CD4-positive, alpha-beta T cell (primary cell): Measurements from ENCODE around the gene MAP4K3. TPM values are rescaled to one million over a fixed set of nuclear protein-coding genes. Genes with fewer than 3 reads are reported as not detected.

Experiments
- ATAC-seq: fragments of 200-7000 bp; cut with Tn5 transposase; one replicate; pipeline ENCODE4 v1.10.0; 2022; ENCODE audit warnings: mild to moderate bottlenecking; ENCODE audit not compliant: poor library complexity
- CTCF ChIA-PET: fragments of 350-600 bp; sonication (Branson Sonifier 250); formaldehyde crosslinking; loops from one replicate; lab custom pipeline; 2021; ENCODE audit warnings: antibody characterized with exemption, inconsistent platforms; lab: Charles Lee
- POLR2A ChIA-PET: fragments of 350-600 bp; sonication (Branson Sonifier 250); formaldehyde crosslinking; loops from one replicate; lab custom pipeline; 2021; ENCODE audit warnings: antibody characterized with exemption, inconsistent platforms; lab: Charles Lee
- DNase-seq, 14 experiments: peaks; one replicate each; pipeline ENCODE4 v3.0.0-alpha.2; 2013 to 2020; ENCODE audit warnings: mixed read lengths in 2 of 14
- H3K27ac ChIP-seq, 2 donors: one replicate each; pipeline versions ENCODE4 v1.5.1 to v1.7.0; 2013; ENCODE audit warnings: low read length in 2 of 2, low read depth in 1 of 2, mild to moderate bottlenecking in 1 of 2
- H3K27me3 ChIP-seq, 2 experiments: 1 replicate in 1 of 2; 2 replicates in 1 of 2; pipeline versions ENCODE4 v1.6.1 to v1.7.0; 2013; ENCODE audit warnings: low read length in 2 of 2, control low read depth in 1 of 2, mild to moderate bottlenecking in 1 of 2, moderate library complexity in 1 of 2; ENCODE audit not compliant: insufficient read depth in 2 of 2, control insufficient read depth in 1 of 2
- H3K36me3 ChIP-seq: one replicate; pipeline ENCODE4 v1.6.1; 2013; ENCODE audit warnings: low read length, control low read depth; ENCODE audit not compliant: insufficient read depth
- H3K4me1 ChIP-seq: one replicate; pipeline ENCODE4 v1.6.1; 2013; ENCODE audit warnings: low read length, control low read depth; ENCODE audit not compliant: insufficient read depth
- H3K4me3 ChIP-seq: one replicate; pipeline ENCODE4 v1.5.1; 2013; ENCODE audit warnings: mild to moderate bottlenecking, low read length, moderate library complexity
- H3K9me3 ChIP-seq, 2 experiments: 1 replicate in 1 of 2; 2 replicates in 1 of 2; pipeline versions ENCODE4 v1.6.1 to v1.7.0; 2013; ENCODE audit warnings: low read length in 2 of 2, mild to moderate bottlenecking in 2 of 2, control low read depth in 1 of 2, moderate library complexity in 1 of 2; ENCODE audit not compliant: control insufficient read depth in 1 of 2, insufficient read depth in 1 of 2
- H3K27ac Mint-ChIP-seq: one replicate; pipeline ENCODE4 v1.8.0; 2020; ENCODE audit warnings: mixed read lengths
- H3K27me3 Mint-ChIP-seq: one replicate; pipeline ENCODE4 v1.8.0; 2021; ENCODE audit warnings: mixed read lengths
- H3K36me3 Mint-ChIP-seq: one replicate; pipeline ENCODE4 v1.8.0; 2021; ENCODE audit warnings: low read depth, mixed read lengths
- H3K4me1 Mint-ChIP-seq: one replicate; pipeline ENCODE4 v1.8.0; 2021; ENCODE audit warnings: low read depth, mixed read lengths
- H3K4me3 Mint-ChIP-seq: one replicate; pipeline ENCODE4 v1.8.0; 2020; ENCODE audit warnings: mild to moderate bottlenecking, mixed read lengths
- H3K9me3 Mint-ChIP-seq: one replicate; pipeline ENCODE4 v1.8.0; 2020; ENCODE audit warnings: mixed read lengths
- CTCF ChIP-seq: fragments of 200-600 bp; IDR thresholded peaks from one replicate; pipeline ENCODE4 v1.8.0; 2022; ENCODE audit warnings: antibody characterized with exemption, mild to moderate bottlenecking
- intact Hi-C, 2 experiments: fragments of 100-400 bp; cut with DNase I in 1 of 2; cut with micrococcal nuclease in 1 of 2; formaldehyde crosslinking; loops; one replicate each; pipeline versions ENCODE4 v1.15.1 to v1.9.0; 2023 to 2025; cut with DNase I, micrococcal nuclease
- total RNA-seq, 174 experiments: library from RNA in 2 of 174; stranded (reverse) in 2 of 174; gene quantifications; one replicate each; pipeline ENCODE4 v1.2.3 and lab custom pipeline; 2021 to 2026

MAP4K3 gene
- total RNA-seq, 2 experiments from 2014 or later = 18.4 to 22.5 TPM

GRCh38 chr2:39335930-39336329, 101.2 kb downstream of the MAP4K3 start:
- no peak for DNase-seq
- Mint-ChIP-seq H3K27me3 (no peaks in the 10 kb centered on the region), H3K36me3 (peaks cover 27% of the 10 kb centered on the region), H3K9me3 (no peaks in the 10 kb centered on the region), H3K27ac (no peak overlapping the region), H3K4me1 (no peaks in the 10 kb centered on the region), H3K4me3 (no peak overlapping the region)
- Histone ChIP-seq H3K36me3 (no peaks in the 10 kb centered on the region), H3K4me3 (no peak overlapping the region), H3K27me3 (no peaks in the 10 kb centered on the region), H3K27ac (no peak overlapping the region), H3K4me1 (no peaks in the 10 kb centered on the region), H3K9me3 (no peaks in the 10 kb centered on the region)
- no peak for ATAC-seq
- CTCF ChIA-PET = no interaction called here
- TF ChIP-seq CTCF = no peak
- POLR2A ChIA-PET = no interaction called here
- intact Hi-C loops = no loop called here

GRCh38 chr2:39334978-39335377, 102.1 kb downstream of the MAP4K3 start:
- Mint-ChIP-seq H3K4me3 (no peak overlapping the region), H3K27me3 (no peaks in the 10 kb centered on the region), H3K4me1 (no peaks in the 10 kb centered on the region), H3K27ac (no peak overlapping the region), H3K9me3 (no peaks in the 10 kb centered on the region), H3K36me3 (peaks cover 28% of the 10 kb centered on the region)
- H3K4me3 ChIP-seq = no peak overlapping the region
- no peaks in the 10 kb centered on the region for H3K27me3 ChIP-seq
- H3K36me3 ChIP-seq = no peaks in the 10 kb centered on the region
- H3K9me3 ChIP-seq = no peaks in the 10 kb centered on the region
- ATAC-seq = no peak
- ChIA-PET POLR2A (no interaction called here), CTCF (interaction anchor here (0.6 kb wide), 1 partner anchor 182 kb away, joined by 3 read pairs; no protein-coding TSS in a partner anchor)
- no peak overlapping the region for H3K27ac ChIP-seq
- no peaks in the 10 kb centered on the region for H3K4me1 ChIP-seq
- TF ChIP-seq CTCF = no peak
- intact Hi-C loops = no loop called here
- no peak for DNase-seq

- Histone ChIP-seq H3K27me3 (no peaks in the 10 kb centered on the region), H3K9me3 (no peaks in the 10 kb centered on the region), H3K4me1 (no peaks in the 10 kb centered on the region), H3K4me3 (no peak overlapping the region), H3K36me3 (no peaks in the 10 kb centered on the region), H3K27ac (no peak overlapping the region)
- TF ChIP-seq CTCF = no peak
- no peaks in the 10 kb centered on the region for H3K4me1 Mint-ChIP-seq
- intact Hi-C loops = no loop called here
- ChIA-PET POLR2A (no interaction called here), CTCF (no interaction called here)
- ATAC-seq (no peak), DNase-seq (no peak)
- peaks cover 32% of the 10 kb centered on the region for H3K36me3 Mint-ChIP-seq
- no peaks in the 10 kb centered on the region for H3K9me3 Mint-ChIP-seq
- H3K27me3 Mint-ChIP-seq = no peaks in the 10 kb centered on the region
- no peak overlapping the region for H3K4me3 Mint-ChIP-seq
- H3K27ac Mint-ChIP-seq = no peak overlapping the region
These were observed 102.6 kb downstream of the MAP4K3 start for GRCh38 chr2:39334529-39334928.
